ENCODE results near the gene ARHGAP25.
"Not testable (repeated sequence)": the region's sequence is repeated elsewhere in the genome, so short reads cannot be mapped to it uniquely, and the experiment has no call there.

ARHGAP25 gene

GRCh38 chr2:68796295-68796905, 61.8 kb downstream of the ARHGAP25 start:
- DNase-seq (ENCODE audit: low read depth in 2 of 2), result no peak

DNA sequence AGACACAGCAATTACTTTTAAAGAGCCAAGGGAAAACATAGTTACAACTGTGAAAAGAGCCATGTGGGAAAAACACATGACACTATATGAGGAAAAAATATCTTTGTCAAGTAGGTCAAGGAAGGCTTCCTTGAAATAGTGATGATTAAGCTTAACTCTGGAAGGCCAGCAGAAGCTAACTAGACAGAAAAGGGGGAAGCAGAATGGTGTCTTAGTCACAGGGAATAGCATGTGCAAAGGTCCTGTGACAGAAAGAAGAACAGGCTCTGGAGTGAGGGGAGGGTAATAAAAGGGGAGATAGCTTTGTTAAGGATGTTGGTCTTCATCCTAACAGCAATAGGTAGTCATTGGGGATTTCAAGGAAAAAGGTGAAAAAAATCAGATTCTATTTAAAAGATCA, 64.0 kb downstream of the ARHGAP25 start:
- no peak for DNase-seq (ENCODE audit: low read depth in 2 of 2)

- DNase-seq (ENCODE audit: low read depth in 2 of 2), result no peak
Observed at GRCh38 chr2:68799140-68800026, 64.8 kb downstream of the ARHGAP25 start.

GRCh38 chr2:68800027-68800401, 65.4 kb downstream of the ARHGAP25 start:
- no peak for DNase-seq (ENCODE audit: low read depth in 2 of 2)

DNA sequence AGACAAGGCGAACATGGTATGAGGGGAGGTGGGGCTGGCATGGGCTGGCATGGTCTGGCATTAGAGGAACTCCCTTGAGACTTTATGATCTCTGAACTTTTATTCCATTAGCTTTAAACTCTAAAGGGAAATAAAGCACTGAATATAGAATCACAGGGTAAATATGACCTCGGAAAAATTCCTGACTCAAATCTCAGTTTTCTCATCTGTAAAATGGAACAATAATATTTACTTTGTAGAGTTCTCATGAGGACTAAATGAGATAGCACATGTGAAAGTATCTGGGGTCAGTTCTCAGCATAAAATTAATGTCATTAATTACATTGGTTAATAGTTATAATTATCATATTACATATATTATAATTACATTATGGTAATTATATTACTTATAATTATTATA, 65.9 kb downstream of the ARHGAP25 start:
- DNase-seq (ENCODE audit: low read depth in 2 of 2), result no peak

- not testable (repeated sequence) for DNase-seq (ENCODE audit: low read depth in 2 of 2)
Observed at GRCh38 chr2:68802161-68802560, 67.5 kb downstream of the ARHGAP25 start.

- no peak for DNase-seq (ENCODE audit: low read depth in 2 of 2)
Observed at GRCh38 chr2:68805025-68805424, 70.4 kb downstream of the ARHGAP25 start.

- DNase-seq (ENCODE audit: low read depth in 2 of 2), result no peak
Observed at GRCh38 chr2:68806511-68807109, 72.0 kb downstream of the ARHGAP25 start.

- DNase-seq (ENCODE audit: low read depth in 2 of 2), result peak in 1 of 2 donors; percentile 11
Observed at GRCh38 chr2:68807821-68808266, 73.2 kb downstream of the ARHGAP25 start.

- no peak for DNase-seq (ENCODE audit: low read depth in 2 of 2)
Observed at GRCh38 chr2:68809324-68810240, 75.0 kb downstream of the ARHGAP25 start.

- no peak for DNase-seq (ENCODE audit: low read depth in 2 of 2)
Observed at GRCh38 chr2:68811364-68811763, 76.8 kb downstream of the ARHGAP25 start.

DNA sequence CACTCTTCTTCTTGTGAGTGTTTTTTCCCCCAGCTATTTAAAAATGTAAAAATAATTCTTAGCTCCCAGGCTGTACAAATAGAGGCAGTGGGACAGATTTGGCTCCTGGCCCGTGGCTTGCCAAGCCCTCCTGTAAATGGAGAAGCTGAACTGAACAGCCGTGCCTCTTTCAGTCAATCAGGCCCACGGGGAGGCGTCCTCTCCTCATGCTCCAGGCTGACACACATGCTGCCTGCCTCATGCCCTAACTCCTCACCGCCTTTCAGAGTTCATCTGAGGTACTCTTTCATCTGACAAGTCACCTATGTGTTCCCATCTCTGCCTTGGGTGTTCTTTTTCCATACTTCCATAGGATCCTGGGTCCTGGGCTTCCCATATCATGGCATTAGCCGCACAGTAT, 77.6 kb downstream of the ARHGAP25 start:
- DNase-seq (ENCODE audit: low read depth in 2 of 2), result no peak

GRCh38 chr2:68813596-68813995, 79.0 kb downstream of the ARHGAP25 start:
- DNase-seq (ENCODE audit: low read depth in 2 of 2), result no peak

DNA sequence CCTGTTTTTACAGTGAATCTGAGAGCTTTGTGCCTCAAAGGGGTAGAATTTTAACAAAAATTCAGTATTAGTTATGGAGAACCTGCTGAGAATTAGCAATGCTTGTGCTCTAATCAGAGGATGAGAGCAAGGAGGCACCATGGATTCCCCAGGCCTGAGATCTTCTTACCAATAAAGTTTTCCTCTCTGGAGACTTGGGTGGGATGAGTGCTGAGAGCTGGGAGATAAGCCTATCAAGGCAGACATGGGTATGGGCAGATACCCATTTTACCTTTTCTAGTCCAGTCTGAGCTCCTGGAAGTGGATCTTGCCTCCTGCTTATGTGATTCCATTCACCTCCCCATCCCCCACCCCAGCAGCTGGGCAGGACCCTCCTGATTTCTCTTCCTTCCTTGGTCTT, 82.7 kb downstream of the ARHGAP25 start:
- no peak for DNase-seq (ENCODE audit: low read depth in 2 of 2)

DNA sequence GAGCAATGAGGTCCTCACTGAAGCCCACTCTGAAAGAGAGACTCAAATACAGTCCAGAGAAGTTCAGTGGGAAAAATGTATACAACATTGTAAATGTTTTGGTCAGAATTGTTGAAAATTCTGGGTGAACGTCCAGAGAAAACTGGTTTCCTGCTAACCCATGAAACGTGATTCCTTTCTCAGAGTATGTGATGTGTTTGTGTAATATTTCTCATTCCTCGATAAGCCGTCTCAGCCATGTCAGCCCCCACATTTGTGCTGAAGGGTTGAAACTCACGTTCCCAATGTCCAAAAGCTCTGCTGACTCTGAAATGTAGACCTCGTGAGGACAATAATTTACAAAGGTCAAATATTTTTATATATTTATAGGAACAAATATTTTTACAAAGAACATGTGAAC, 84.9 kb downstream of the ARHGAP25 start:
- no peak for DNase-seq (ENCODE audit: low read depth in 2 of 2)

DNA sequence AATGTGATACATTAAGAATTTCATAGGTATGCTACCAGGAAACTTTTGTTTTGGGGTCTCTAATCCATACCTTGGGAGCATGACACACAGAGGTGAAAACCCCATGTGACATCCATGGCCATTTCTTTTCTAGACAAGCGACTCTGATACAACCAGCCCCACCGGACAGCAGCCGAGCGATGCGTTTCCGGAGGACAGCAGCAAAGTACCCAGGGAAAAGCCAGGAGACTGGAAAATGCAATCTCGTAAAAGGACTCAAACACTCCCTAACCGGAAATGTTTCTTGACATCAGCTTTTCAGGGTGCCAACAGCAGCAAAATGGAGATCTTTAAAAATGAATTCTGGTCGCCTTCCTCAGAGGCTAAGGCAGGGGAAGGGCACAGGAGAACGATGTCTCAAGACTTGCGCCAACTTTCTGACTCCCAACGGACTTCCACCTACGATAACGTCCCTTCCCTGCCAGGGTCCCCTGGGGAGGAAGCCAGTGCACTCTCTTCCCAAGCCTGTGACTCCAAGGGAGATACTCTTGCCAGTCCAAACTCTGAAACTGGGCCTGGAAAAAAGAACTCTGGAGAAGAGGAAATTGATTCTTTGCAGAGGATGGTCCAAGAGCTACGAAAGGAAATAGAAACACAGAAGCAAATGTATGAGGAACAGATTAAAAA, 87.7 kb downstream of the ARHGAP25 start:
- no peak for DNase-seq (ENCODE audit: low read depth in 2 of 2)

DNA sequence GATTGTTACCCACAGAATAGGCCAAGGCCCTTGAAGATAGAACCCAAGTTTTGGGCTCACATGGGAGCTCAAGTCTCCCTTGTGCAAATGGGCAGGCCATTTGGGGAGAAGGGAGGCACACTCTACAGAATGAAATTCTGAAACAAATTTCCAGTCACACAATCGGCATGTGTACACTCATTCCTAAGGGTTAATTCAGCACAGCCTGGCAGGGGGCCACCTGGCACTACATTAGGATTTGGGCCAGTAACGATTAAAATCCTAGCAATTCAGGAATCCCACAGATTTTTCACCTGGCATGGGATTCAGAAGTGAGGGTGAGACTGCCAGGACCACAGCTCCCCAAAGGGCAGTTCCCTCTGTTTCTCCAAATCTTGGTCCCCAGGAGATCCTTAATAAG, 90.2 kb downstream of the ARHGAP25 start:
- no peak for DNase-seq (ENCODE audit: low read depth in 2 of 2)

GRCh38 chr2:68825866-68826265, 91.3 kb downstream of the ARHGAP25 start:
- no peak for DNase-seq (ENCODE audit: low read depth in 2 of 2)

GRCh38 chr2:68827666-68828065, 93.1 kb downstream of the ARHGAP25 start:
- no peak for DNase-seq (ENCODE audit: low read depth in 2 of 2)

DNA sequence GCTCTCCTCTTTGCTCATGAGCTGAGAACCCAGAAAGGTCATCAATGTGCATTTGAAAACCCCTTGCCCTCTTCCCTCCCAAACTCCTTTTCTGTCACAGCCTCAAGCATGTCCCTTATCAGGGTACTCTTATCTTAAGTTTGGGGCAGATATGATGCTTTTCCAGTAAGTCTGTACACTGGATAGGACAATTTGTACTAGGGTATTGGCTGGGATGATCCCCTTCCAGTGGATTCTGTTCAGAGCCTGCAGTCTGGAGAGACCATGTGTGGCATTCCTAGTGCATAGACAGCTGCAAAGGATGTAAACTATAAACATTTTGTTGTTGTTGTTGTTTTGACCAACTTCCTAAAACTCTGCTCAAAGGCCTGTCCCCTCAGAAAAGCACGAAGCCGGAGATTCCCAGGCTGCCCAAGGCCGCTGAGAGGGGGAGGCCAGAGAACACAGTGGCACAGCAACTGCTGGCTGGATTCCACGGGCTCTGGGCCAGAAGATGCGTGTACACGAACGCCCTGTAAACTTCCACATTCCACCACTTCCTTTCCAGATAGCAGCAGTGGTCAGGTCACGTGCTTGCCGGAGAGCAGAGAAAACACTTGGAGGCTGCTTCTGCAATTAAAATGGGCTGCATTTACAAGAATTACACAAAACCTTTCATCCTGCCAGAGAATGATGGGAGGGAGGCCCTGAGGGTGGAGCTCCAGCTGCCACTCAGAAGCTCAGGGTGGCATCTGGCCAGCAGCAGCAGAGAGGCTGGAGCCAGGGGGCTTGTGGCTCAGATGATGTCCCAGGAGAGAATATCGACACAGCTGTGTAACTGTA, 94.5 kb downstream of the ARHGAP25 start:
- peak; percentile 43 to 47 for DNase-seq (ENCODE audit: low read depth in 2 of 2)

All from stimulated activated CD8-positive, alpha-beta memory T cell treated with anti-CD3 and anti-CD28 coated beads, Interleukin-7, amount 100 ng/mL, for 4 hours (primary cell).